ENCODE measurements around the gene ADCY2.

- TF ChIP-seq CTCF (conservative IDR thresholded peaks at IDR 0.05; ENCODE audit: low read depth in 2 of 2) (no peak), CREB1 (CRISPR knock-in tag; IDR thresholded peaks at IDR 0.05; ENCODE audit: low read depth) (no peak)
Observed at GRCh38 chr5:7756453-7756852, 360.5 kb downstream of the ADCY2 start.

Measured in GM23338 (cell line).